Astrocyte (in vitro differentiated cells and primary cell): ENCODE measurements around the gene CADM1.

Experiments used
- EZH2 ChIP-seq: IDR thresholded peaks from 2 replicates; pipeline ENCODE4 v1.6.1; 2012; ENCODE audit warnings: mild to moderate bottlenecking, low read length, inconsistent platforms; ENCODE audit not compliant: insufficient read depth
- TF ChIP-seq, protein P1 (sequence below): IDR thresholded peaks from 2 replicates; pipeline ENCODE4 v1.5.1; 2011; ENCODE audit warnings: low read depth, mild to moderate bottlenecking, inconsistent platforms, low read length, moderate library complexity; ENCODE audit not compliant: insufficient read depth

DNA sequence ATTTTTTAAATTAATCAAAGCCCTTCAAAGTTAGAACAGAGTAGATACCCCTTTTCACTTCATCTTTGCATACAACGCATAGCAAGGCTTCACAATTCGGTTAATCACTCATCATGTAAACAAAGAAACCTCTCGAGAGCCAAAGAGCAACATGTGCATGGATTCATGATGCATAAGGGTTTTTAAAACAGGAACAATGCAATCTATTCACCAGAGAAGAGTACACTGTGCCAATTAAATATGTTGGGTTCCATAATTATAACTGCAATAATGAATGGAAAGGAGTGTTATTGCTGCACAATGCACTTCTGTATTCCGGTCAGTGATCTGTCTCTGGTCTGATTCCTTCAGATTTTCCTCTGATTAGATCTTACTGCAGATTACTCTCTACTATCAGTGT, 45.3 kb downstream of the CADM1 start:
- TF ChIP-seq, protein P1, sequence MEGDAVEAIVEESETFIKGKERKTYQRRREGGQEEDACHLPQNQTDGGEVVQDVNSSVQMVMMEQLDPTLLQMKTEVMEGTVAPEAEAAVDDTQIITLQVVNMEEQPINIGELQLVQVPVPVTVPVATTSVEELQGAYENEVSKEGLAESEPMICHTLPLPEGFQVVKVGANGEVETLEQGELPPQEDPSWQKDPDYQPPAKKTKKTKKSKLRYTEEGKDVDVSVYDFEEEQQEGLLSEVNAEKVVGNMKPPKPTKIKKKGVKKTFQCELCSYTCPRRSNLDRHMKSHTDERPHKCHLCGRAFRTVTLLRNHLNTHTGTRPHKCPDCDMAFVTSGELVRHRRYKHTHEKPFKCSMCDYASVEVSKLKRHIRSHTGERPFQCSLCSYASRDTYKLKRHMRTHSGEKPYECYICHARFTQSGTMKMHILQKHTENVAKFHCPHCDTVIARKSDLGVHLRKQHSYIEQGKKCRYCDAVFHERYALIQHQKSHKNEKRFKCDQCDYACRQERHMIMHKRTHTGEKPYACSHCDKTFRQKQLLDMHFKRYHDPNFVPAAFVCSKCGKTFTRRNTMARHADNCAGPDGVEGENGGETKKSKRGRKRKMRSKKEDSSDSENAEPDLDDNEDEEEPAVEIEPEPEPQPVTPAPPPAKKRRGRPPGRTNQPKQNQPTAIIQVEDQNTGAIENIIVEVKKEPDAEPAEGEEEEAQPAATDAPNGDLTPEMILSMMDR, result no peak
- no peak for TF ChIP-seq EZH2
